ENCODE results near the gene WFS1. TPM values are rescaled to one million over a fixed set of nuclear protein-coding genes. Genes with fewer than 3 reads are reported as not detected.
A peak's percentile ranks its signal among the peaks of the same experiment; 100 is the strongest.

Gene WFS1
- polyA plus RNA-seq, 4 donors = 22.9 to 29.4 (median 27.2) TPM

DNA sequence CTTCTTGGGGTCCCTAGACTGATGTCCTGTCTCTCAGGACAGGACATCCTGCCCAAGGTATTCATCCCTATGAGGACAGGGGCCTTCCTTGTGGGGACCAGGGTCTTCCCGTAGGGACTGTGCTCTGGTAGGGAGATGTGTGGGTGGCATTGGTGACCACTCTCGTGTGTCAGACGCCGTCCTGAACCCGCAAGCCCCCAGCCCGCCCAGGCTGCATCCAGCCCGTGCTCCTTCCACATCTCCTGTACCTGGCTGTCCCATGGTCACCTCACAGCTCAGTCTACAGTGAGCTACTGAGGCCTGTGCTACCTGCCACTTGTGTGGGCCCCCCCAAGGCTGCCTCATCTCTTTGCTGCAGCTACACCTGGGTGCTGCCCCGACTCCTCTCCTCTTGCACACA is 24.0 kb downstream of the WFS1 start:
- no peak for DNase-seq (ENCODE audit: low read depth in 4 of 4, low spot score in 3 of 4)

DNA sequence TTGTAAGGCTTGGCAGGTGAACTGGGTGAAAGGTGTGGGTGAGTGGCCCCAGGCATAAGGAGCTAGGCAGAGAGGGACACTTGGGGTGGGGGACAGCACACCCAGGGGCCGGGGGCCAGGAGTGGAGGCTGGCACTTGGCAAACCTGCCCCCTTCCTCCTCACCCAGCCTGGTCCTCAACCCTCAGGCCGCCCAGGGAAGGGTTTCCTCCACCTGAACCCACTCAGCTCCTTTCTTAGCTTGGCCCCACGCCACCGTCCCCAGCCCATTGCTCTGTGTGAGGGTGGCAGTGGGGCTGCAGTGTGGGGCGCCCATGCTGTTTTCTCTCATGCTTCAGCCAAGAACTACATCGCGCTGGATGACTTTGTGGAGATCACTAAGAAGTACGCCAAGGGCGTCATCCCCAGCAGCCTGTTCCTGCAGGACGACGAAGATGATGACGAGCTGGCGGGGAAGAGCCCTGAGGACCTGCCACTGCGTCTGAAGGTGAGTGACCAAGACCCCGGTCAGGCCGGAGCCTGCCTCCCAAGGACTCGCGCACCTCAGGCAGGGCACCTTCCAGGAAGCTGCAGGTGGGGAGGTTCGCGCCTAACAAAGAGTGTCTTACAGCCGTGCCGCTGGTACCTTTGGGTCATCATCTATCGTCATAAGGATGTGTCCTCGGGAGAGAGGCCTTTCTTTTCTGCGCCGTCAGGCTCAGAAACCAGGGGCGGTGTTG is 25.2 kb downstream of the WFS1 start:
- DNase-seq (ENCODE audit: low read depth in 4 of 4, low spot score in 3 of 4) = no peak

GRCh38 chr4:6295495-6295894 is 25.8 kb downstream of the WFS1 start:
- DNase-seq (ENCODE audit: low read depth in 4 of 4, low spot score in 3 of 4) = no peak

- no peak for DNase-seq (ENCODE audit: low read depth in 4 of 4, low spot score in 3 of 4)
Measured at GRCh38 chr4:6296026-6296425, 26.4 kb downstream of the WFS1 start.

DNA sequence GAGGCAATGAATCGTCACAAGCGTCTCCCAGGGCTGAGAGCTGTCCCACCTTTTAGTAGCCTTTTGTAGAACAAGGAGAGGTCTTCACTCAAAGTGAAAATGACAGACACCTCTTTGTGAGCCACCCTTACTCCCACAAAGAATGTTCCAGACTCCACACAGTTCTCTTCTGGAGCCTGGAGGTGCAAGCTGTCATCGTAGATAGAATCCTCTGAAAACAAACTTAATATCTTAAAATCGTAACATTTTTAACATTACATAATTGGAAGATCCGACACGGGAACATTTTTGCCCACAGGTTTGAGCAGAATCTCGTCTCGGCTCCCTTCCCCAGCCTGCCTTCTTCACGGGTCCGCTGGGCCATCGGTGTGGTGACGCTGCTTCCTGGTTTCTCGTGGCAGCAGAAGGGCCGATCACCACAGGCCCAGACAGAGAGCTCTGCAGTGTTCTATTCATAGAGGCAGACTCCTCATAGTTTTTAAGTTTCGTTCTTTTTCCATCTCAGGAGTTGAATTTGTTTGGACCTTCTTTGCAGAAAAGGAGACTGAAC is 27.7 kb downstream of the WFS1 start:
- DNase-seq (ENCODE audit: low read depth in 4 of 4, low spot score in 3 of 4) = no peak

DNA sequence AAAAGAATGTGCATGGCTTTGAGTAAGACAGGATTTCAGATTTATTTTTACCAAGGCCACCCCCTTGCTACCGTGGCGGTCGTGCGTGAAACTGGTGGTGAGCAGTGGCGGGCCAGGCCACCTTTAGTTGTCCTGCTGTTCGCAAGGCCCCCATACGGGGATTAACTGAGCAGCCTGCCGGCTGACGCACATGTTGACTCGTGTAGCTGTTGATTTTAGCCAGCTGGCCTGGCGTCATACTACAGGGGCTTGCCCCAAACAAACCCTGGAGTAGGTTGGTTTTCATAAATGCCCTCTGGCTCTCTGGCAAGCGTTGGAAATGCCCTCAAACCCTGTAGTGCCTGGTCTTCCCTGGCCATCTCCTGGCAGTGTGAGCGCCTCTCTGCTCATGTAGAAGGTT is 28.4 kb downstream of the WFS1 start:
- DNase-seq (ENCODE audit: low read depth in 4 of 4, low spot score in 3 of 4) = no peak

DNA sequence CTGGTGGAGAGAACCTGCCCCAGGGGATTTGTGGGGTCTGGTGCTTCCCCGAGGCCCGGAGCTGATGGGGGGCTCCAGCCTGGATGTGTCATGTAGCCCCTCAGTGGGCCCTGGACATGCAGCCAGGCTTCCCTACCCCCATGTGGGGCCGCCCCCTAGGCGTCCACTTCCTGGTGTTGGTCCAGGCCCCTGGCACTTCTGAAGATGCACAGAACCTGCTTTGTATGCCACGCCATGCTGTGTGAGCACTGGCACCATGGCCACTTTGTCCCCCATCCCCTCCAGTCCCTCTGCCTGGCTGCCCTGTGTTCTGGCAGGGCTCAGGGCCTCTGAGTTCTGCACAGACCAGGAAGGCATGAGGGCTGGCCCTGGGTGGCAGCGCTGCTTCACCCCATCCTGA is 29.2 kb downstream of the WFS1 start:
- DNase-seq (ENCODE audit: low read depth in 4 of 4, low spot score in 3 of 4) = no peak

DNA sequence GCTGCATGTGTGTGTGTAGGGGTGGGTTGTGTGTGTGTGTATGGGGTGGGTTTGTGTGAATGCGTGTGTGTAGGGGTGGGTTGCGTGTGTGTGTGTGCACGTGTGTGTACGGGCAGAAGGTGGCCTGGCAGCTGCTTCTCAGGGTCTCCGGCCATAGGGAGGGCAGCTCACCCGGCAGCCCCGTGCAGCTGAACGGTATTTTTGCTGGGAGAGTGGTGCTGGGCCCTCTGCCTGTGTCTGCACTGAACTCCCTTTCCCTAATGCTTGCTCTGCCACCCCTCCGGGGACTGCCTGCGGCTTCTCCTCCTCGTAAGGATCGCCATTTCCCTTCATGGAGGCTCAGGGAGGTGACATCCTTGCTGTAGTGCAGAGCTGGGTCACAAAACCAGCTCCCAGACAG is 30.2 kb downstream of the WFS1 start:
- no peak for DNase-seq (ENCODE audit: low read depth in 4 of 4, low spot score in 3 of 4)

DNA sequence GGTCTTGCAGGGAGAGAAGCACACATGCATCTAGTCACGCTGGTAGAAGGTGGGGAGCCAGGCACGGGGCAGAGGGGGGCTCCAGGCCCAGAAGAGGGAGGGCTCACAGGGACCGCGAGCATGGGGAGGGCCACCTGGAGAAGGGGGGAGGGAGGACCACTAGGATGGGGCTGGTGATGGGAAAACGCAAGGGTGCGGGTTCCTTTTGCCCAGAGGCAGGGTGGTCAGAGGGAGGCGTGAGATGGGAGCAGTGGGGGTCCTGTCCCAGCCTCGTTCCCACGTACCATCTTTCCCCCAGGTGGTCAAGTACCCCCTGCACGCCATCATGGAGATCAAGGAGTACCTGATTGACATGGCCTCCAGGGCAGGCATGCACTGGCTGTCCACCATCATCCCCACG is 30.7 kb downstream of the WFS1 start:
- DNase-seq (ENCODE audit: low read depth in 4 of 4, low spot score in 3 of 4) = no peak

GRCh38 chr4:6301051-6301731 is 31.5 kb downstream of the WFS1 start:
- DNase-seq (ENCODE audit: low read depth in 4 of 4, low spot score in 3 of 4) = no peak

GRCh38 chr4:6301732-6302442 is 32.2 kb downstream of the WFS1 start:
- DNase-seq (ENCODE audit: low read depth in 4 of 4, low spot score in 3 of 4) = no peak

DNA sequence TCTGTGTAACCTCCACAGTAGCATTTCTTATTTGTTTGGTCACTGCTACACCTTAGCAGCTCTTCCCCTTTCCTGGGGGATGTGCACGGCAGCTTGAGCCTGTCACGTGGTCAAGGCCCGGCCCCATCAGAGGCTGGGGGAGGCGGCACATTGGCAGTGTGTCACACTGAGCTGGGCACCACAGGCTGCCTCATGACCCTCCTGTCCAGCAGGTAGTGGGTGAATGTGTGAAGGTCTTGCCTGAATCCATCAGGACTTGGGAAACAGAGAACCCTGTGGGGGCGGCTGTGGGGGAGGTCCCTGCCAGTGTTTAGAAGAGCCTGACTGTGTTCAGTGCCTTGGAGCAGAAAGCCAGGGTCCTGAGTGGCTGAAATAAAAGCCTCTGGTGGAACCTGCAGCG is 33.2 kb downstream of the WFS1 start:
- DNase-seq (ENCODE audit: low read depth in 4 of 4, low spot score in 3 of 4) = no peak

DNA sequence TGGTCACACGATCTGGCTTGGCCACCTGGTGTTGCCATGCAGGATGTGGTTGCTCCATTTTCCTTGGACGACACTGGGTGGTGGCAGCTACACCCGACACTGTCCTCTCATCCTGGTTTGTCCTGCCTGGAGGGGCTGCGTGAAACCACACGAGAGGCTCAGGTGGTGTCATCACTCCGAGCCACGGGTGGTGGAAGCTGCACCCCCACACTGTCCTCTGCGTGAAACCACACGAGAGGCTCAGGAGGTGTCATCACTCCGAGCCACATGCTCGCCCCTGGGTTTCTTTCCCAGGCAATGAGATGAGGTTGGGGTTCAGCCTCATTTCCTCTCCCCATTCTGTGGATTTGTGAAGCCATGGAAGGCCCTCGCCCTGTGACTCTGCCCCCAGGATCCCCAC is 34.3 kb downstream of the WFS1 start:
- DNase-seq (ENCODE audit: low read depth in 4 of 4, low spot score in 3 of 4) = no peak

- no peak for DNase-seq (ENCODE audit: low read depth in 4 of 4, low spot score in 3 of 4)
Measured at GRCh38 chr4:6306299-6306698, 36.6 kb downstream of the WFS1 start.

DNA sequence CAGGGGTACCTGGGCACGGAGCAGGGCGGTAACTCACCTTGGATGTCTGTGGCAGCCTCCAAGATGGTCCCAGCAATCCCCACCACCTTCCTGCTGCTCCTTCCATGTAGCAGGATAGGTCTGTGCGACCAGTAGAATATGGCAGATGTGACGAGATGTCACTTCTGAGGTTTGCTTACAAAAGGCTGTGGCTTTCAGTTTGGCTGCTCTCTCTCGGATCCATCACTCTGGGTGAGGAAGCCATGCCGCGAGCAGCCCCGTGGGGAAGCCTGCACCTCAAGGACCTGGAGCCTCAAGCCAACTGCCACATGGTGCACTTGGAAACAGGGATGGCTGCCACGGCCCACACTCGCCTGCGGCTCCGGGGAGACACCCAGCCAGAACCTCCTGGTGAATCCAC is 37.6 kb downstream of the WFS1 start:
- DNase-seq (ENCODE audit: low read depth in 4 of 4, low spot score in 3 of 4) = no peak

DNA sequence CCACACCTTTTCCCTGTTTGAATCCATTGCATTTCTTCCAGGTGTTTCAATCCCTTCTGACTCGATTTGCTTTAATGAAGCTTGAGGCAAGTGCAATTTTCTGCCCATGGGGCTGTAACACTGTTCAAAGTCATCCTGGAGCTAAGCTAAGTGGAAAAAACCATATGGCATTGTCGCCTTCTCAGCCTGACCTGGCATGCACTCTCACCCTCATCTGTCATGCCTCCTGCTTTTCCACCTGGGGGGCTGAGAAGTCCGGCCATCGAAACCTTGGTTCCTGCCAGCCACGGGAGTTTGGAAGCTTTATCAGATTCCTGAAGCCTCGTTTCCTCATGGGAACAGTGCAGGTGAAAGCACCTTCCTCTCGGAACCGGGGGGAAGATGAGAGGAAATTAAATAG is 38.2 kb downstream of the WFS1 start:
- no peak for DNase-seq (ENCODE audit: low read depth in 4 of 4, low spot score in 3 of 4)

DNA sequence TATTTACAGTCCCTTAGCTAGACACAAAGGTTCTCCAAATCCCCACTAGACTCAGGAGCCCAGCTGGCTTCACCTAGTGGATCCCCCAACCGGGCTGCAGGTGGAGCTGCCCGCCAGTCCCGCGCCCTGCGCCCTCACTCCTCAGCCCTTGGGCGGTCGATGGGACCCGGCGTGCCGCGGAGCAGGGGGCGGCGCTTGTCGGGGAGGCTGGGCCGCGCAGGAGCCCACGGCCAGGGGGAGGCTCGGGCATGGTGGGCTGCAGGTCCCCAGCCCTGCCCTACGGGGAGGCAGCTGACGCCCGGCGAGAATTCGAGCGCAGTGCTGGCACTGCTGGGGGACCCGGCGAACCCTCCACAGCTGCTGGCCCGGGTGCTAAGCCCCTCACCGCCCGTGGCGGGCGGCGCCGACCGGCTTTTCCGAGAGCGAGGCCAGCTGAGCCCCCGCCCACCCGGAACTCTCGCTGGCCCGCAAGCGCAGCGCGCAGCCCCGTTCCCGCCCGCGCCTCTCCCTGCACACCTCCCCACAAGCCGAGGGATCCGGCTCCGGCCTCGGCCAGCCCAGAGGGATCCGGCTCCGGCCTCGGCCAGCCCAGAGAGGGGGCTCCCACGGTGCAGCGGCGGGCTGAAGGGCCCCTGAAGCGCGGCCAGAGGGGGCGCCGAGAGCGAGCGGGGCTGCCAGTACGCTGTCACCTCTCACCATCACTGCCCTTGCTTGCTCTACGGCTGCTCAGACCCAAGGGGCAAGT is 39.4 kb downstream of the WFS1 start:
- peak in 2 of 4 donors; percentile 14 to 18 for DNase-seq (ENCODE audit: low read depth in 4 of 4, low spot score in 3 of 4)

- no peak for DNase-seq (ENCODE audit: low read depth in 4 of 4, low spot score in 3 of 4)
Measured at GRCh38 chr4:6309777-6310176, 40.1 kb downstream of the WFS1 start.

DNA sequence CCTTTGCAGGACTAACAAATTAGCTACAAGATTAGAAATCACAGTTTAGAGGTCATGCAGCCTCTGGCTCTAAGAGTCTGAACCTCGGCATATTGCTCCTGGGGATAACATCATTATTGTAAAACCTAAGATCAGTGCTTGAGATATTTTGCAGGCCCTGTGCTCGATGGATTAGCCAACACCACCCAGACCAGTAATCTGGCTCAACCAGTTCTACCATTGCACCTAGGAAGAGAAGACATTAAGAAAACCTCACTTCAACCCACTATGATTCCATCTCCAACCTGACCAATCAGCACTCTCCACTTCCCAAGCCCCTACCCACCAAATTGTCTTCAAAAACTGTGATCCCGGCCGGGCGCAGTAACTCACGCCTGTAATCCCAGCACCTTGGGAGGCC is 43.6 kb downstream of the WFS1 start:
- DNase-seq (ENCODE audit: low read depth in 4 of 4, low spot score in 3 of 4) = no peak

GRCh38 chr4:6316461-6317003 is 46.9 kb downstream of the WFS1 start:
- DNase-seq (ENCODE audit: low read depth in 4 of 4, low spot score in 3 of 4) = no peak

DNA sequence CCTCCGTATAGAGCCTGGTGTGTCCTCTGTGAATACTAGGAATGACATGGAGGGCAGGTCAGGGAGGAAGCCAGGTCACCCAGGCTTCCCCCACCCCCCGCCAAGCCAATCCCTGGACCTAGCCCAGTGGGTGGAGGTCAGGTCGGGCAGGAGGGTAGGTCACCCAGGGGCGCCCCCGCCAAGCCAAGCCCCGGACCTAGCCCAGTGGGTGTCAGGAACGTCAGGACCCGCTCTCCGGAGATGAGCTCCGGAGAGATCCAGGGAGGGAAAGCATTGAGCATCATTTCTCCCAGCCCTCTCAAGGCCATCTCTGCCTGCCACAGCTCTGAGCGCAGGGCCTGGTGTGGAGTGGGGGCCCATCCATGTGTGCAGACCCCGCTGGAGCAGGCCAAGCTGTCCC is 48.6 kb downstream of the WFS1 start:
- no peak for DNase-seq (ENCODE audit: low read depth in 4 of 4, low spot score in 3 of 4)
